Keratinocyte (primary cell): ENCODE data around the gene CALY. TPM values are rescaled to one million over a fixed set of nuclear protein-coding genes. Genes with fewer than 3 reads are reported as not detected.

ENCODE experiments used
- DNase-seq: peaks from one replicate; pipeline ENCODE4 v3.0.0-alpha.2; 2011; ENCODE audit warnings: low read depth, missing footprints, low spot score
- FAIRE-seq: peaks from 2 replicates; lab custom pipeline; 2011; peaks lifted over from hg19 to GRCh38; lab: Jason Lieb, UNC
- H2AFZ ChIP-seq: 2 replicates; pipeline ENCODE4 v1.6.0; 2012; ENCODE audit warnings: low read length, control low read depth, inconsistent platforms; ENCODE audit not compliant: control insufficient read depth
- H3K27ac ChIP-seq: 2 replicates; pipeline ENCODE4 v1.5.1; 2011; ENCODE audit warnings: low read length; ENCODE audit not compliant: control insufficient read depth, insufficient read depth
- H3K27me3 ChIP-seq: 3 replicates; pipeline ENCODE4 v1.6.0; 2011; ENCODE audit warnings: low read length; ENCODE audit not compliant: control insufficient read depth, insufficient read depth; ENCODE audit errors: extremely low read depth
- H3K36me3 ChIP-seq, 2 experiments: 2 replicates in 1 of 2; 3 replicates in 1 of 2; pipeline ENCODE4 v1.5.1; 2011; ENCODE audit warnings: low read length in 2 of 2, mild to moderate bottlenecking in 1 of 2; ENCODE audit not compliant: control insufficient read depth in 2 of 2, insufficient read depth in 2 of 2; ENCODE audit errors: extremely low read depth in 1 of 2
- H3K4me1 ChIP-seq: 3 replicates; pipeline ENCODE4 v1.5.1; 2011; ENCODE audit warnings: low read length; ENCODE audit not compliant: control insufficient read depth, insufficient read depth; ENCODE audit errors: extremely low read depth
- H3K4me2 ChIP-seq: 3 replicates; pipeline ENCODE4 v1.6.0; 2011; ENCODE audit warnings: low read depth, low read length; ENCODE audit not compliant: control insufficient read depth, insufficient read depth; ENCODE audit errors: extremely low read depth
- H3K4me3 ChIP-seq, 3 experiments: fragments of 200-600 bp in 1 of 3; sonication (generic) in 1 of 3; 2 replicates in 2 of 3; 3 replicates in 1 of 3; pipeline ENCODE4 v1.5.1; 2011 to 2016; ENCODE audit warnings: low read length in 3 of 3, mild to moderate bottlenecking in 3 of 3, control low read depth in 2 of 3, inconsistent platforms in 1 of 3, low read depth in 1 of 3, mixed read lengths in 1 of 3, mixed run types in 1 of 3, moderate library complexity in 1 of 3; ENCODE audit not compliant: control insufficient read depth in 2 of 3, insufficient read depth in 2 of 3; ENCODE audit errors: extremely low read depth in 1 of 3
- H3K79me2 ChIP-seq: 2 replicates; pipeline ENCODE4 v1.6.0; 2012; ENCODE audit warnings: low read length; ENCODE audit not compliant: control insufficient read depth, insufficient read depth
- H3K9ac ChIP-seq: 3 replicates; pipeline ENCODE4 v1.6.0; 2011; ENCODE audit warnings: low read length; ENCODE audit not compliant: control insufficient read depth, insufficient read depth; ENCODE audit errors: extremely low read depth
- H3K9me1 ChIP-seq: 3 replicates; pipeline ENCODE4 v1.6.0; 2011; ENCODE audit warnings: low read length; ENCODE audit not compliant: control insufficient read depth, insufficient read depth; ENCODE audit errors: extremely low read depth
- H3K9me3 ChIP-seq: 2 replicates; pipeline ENCODE4 v1.5.1; 2012; ENCODE audit warnings: low read depth, low read length; ENCODE audit not compliant: control insufficient read depth
- H4K20me1 ChIP-seq: 3 replicates; pipeline ENCODE4 v1.6.0; 2011; ENCODE audit warnings: low read length; ENCODE audit not compliant: control insufficient read depth, insufficient read depth; ENCODE audit errors: extremely low read depth
- EZH2 ChIP-seq: IDR thresholded peaks from one replicate; pipeline ENCODE4 v1.6.1; 2012; ENCODE audit warnings: inconsistent platforms, mild to moderate bottlenecking, low read length, moderate library complexity
- dilution Hi-C: fragments of 300-500 bp; cut with MboI; formaldehyde crosslinking; loops from one replicate; pipeline ENCODE4 v1.7.0; 2020; ENCODE audit warnings: low sequenced_read_pairs; ENCODE audit not compliant: extremely low pct_ligation_motif_present
- polyA plus RNA-seq, 5 experiments: library from polyadenylated mRNA; depleted of rRNA in 3 of 5; stranded (reverse) in 3 of 5; stranded (forward) in 1 of 5; unstranded in 1 of 5; fragments of >200 nt; gene quantifications; 1 replicate in 1 of 5; 2 replicates in 3 of 5; 3 replicates in 1 of 5; pipeline versions ENCODE4 v1.2.1 to v1.2.3, GENCODE V29; 2011 to 2012; ENCODE audit warnings: missing spikeins in 2 of 5, low read depth in 1 of 5, low replicate concordance in 1 of 5
- TF ChIP-seq, protein P1 (sequence below), 3 experiments: IDR thresholded peaks in 1 of 3; conservative IDR thresholded peaks in 1 of 3; optimal IDR thresholded peaks in 1 of 3; 2 replicates in 2 of 3; 3 replicates in 1 of 3; pipeline versions ENCODE3 to v1.5.1; 2011; ENCODE audit warnings: low read length in 3 of 3, mild to moderate bottlenecking in 3 of 3, moderate library complexity in 2 of 3, control low read depth in 1 of 3, inconsistent platforms in 1 of 3; ENCODE audit not compliant: insufficient read depth in 2 of 3; ENCODE audit errors: extremely low read depth in 1 of 3

CALY gene
- polyA plus RNA-seq, 1 donor (not counting 4 experiments of a cell fraction or from before 2014, with no cell fraction given) = not detected

DNA sequence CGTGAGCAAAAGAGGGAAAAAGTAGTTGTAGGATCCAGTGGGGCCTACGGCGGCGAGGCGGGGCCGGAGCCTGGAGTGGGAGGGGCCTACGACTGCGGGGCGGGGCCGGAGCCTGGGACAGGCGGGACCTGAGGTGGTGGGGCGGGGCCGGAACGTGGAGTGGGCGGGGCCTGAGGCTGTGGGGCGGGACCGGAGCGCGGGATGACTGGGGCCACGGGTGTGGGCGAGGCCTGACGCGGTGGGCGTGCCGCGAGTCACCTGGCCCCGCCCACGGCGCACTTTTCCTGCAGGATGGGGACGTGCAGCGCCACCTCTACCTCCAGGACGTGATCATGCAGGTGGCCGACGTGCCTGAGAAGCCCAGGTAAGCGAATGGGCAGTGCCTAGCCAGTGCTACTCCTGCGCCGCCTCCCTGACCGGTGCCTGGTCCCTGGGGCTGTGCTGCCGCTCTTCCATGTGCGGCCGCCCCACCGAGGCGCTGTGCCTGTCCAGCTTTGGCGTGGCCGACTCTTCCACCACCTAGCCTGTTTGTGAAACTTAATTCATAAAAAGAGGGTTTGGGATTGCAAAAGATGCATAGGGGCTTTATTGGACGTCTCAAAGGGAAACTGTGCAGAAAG, 27.5 kb downstream of the CALY start:
- no peak for FAIRE-seq
- Histone ChIP-seq H3K27me3 (no peaks in the 10 kb centered on the region), H2AFZ (peak overlapping the region; percentile 80), H4K20me1 (peaks cover 3% of the 10 kb centered on the region), H3K27ac (peak overlapping the region; percentile 98), H3K4me1 (peaks cover 9% of the 10 kb centered on the region), H3K9me1 (peaks cover 2% of the 10 kb centered on the region), H3K4me2 (peak overlapping the region; percentile 58), H3K36me3 (peaks cover 15 to 17% of the 10 kb centered on the region in 2 experiments), H3K79me2 (peaks cover 40% of the 10 kb centered on the region), H3K9me3 (no peaks in the 10 kb centered on the region), H3K4me3 (peak overlapping the region; percentile 92 to 98 (median 97)), H3K9ac (peak overlapping the region; percentile 99)
- TF ChIP-seq, protein P1, sequence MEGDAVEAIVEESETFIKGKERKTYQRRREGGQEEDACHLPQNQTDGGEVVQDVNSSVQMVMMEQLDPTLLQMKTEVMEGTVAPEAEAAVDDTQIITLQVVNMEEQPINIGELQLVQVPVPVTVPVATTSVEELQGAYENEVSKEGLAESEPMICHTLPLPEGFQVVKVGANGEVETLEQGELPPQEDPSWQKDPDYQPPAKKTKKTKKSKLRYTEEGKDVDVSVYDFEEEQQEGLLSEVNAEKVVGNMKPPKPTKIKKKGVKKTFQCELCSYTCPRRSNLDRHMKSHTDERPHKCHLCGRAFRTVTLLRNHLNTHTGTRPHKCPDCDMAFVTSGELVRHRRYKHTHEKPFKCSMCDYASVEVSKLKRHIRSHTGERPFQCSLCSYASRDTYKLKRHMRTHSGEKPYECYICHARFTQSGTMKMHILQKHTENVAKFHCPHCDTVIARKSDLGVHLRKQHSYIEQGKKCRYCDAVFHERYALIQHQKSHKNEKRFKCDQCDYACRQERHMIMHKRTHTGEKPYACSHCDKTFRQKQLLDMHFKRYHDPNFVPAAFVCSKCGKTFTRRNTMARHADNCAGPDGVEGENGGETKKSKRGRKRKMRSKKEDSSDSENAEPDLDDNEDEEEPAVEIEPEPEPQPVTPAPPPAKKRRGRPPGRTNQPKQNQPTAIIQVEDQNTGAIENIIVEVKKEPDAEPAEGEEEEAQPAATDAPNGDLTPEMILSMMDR (optimal IDR thresholded peaks at IDR 0.05 in 1 of 3, IDR thresholded peaks at IDR 0.05 in 1 of 3, conservative IDR thresholded peaks at IDR 0.05 in 1 of 3; ENCODE audit: extremely low read depth in 1 of 3, insufficient read depth in 2 of 3, low read length in 3 of 3) = peak in 1 of 3 experiments; percentile 51
- no peak for TF ChIP-seq EZH2
- DNase-seq = peak; percentile 73
- dilution Hi-C loops = no loop called here

DNA sequence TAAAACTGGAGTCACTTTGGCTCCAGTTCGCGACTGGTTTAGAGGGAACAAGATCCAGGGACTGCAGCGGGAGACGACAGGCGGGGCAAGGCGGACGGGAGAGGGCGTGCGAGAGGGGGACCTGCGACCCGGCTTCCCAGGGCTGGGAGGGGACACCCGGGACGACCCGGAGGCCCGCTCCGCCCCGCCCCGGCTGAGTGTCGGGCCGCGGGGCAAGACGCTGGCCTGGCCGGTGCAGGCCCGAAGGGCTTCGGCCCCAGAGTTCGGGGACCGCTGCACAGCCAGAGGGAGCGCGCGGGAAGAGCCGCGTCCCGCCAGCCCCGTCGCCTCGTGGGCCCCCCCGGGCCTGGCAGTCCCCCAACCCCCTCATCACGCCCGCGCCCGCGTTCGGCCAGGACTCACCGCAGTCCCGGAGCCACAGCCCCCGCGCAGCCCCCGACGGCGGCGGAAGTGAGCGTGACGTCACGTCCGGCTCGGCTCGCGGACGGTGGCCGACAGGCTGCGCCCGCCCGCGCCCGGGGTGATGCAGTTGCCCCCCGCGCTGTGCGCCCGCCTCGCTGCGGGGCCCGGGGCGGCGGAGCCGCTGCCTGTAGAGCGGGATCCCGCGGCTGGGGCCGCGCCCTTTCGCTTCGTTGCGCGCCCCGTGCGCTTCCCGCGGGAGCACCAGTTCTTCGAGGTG, 28.1 kb downstream of the CALY start, which contains the start of the genes TUBGCP2 and ZNF511:
Gene TUBGCP2, minus strand, starts transcription at position 452 of the 679 bp plus-strand sequence. CDS start 5,931 bp downstream, outside the sequence.
Gene ZNF511, plus strand, starts transcription at position 494 of the 679 bp plus-strand sequence. Its CDS starts 30 bp downstream, at position 524.
- Histone ChIP-seq H3K27ac (peak within 1 kb of the TSS; percentile 98), H3K4me1 (peaks cover 9% of the 10 kb centered on the region), H3K9ac (peak within 1 kb of the TSS; percentile 99), H3K9me1 (peaks cover 2% of the 10 kb centered on the region), H2AFZ (peak within 1 kb of the TSS; percentile 80), H3K4me2 (peak within 1 kb of the TSS; percentile 86), H3K4me3 (peak within 1 kb of the TSS; percentile 92 to 98 (median 97)), H3K36me3 (peaks cover 15 to 17% of the 10 kb centered on the region in 2 experiments), H3K79me2 (peaks cover 47% of the 10 kb centered on the region), H3K9me3 (no peaks in the 10 kb centered on the region), H4K20me1 (peaks cover 3% of the 10 kb centered on the region), H3K27me3 (no peaks in the 10 kb centered on the region)
- peak; percentile 17 for DNase-seq
- dilution Hi-C loops = no loop called here
- no peak for TF ChIP-seq EZH2
- TF ChIP-seq, protein P1 (optimal IDR thresholded peaks at IDR 0.05 in 1 of 3, IDR thresholded peaks at IDR 0.05 in 1 of 3, conservative IDR thresholded peaks at IDR 0.05 in 1 of 3; ENCODE audit: extremely low read depth in 1 of 3, insufficient read depth in 2 of 3, low read length in 3 of 3) = peak in 2 of 3 experiments; percentile 21 to 32
- no peak for FAIRE-seq
